HG02938 (cell line): Measurements from ENCODE around the gene SLC25A18.
"Not testable (repeated sequence)": the region's sequence is repeated elsewhere in the genome, so short reads cannot be mapped to it uniquely, and the experiment has no call there.

Experiments used
- ATAC-seq: cut with Tn5 transposase; IDR thresholded peaks from one replicate; pipeline ENCODE4 v1.9.1; 2021; ENCODE audit warnings: mild to moderate bottlenecking, moderate library complexity; ENCODE audit not compliant: unreplicated experiment

The SLC25A18 gene, protein sequence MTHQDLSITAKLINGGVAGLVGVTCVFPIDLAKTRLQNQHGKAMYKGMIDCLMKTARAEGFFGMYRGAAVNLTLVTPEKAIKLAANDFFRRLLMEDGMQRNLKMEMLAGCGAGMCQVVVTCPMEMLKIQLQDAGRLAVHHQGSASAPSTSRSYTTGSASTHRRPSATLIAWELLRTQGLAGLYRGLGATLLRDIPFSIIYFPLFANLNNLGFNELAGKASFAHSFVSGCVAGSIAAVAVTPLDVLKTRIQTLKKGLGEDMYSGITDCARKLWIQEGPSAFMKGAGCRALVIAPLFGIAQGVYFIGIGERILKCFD

DNA sequence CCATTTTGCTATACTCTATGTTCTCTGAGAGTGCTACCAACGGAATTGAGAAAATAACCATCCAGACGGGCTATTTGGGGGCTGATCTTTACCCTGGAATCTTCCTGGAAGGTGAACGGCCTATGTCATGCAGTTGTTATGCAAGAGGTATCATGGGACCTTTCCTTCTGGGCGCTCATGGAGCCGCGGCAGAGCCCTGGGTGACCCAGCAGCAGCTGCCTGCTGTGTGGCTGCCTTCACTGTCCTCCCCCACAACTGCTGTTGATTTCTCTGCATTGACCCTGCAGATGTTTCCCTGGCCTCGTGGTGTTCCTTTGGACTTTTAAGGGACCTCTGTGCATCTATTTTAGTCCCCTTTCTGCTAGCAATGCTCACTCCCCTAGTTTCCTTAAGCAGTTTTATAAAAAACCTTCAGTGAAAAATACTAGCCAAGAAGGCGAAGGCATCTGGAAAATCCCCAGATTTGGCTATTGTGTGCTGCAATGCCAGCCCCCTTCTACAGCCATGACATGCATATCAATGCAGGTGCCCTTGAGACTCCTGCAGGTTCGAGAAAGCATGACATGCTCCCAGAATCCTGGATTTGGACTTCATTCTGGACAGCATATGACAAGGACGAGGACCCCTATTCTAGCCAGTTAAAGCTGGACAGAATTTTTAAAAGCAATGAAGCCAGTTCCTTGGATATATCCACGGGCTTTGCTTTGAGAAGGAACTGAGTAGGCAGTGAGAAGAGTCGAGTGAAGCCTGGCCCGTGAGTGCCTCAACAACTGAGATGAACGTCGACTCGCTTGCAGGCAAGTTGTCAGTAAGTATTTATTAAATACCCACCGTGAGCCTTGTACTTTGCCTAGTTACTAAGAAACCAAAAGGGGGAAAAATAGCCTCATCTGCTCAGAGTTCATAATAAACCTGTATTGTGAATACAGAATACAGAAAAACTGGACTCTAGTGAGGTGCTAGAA lies at the start of gene SLC25A18:
SLC25A18 (plus strand) TSS at position 593 of the 965 bp plus-strand sequence. CDS start 16,447 bp downstream, outside the sequence.
- no peak for ATAC-seq

DNA sequence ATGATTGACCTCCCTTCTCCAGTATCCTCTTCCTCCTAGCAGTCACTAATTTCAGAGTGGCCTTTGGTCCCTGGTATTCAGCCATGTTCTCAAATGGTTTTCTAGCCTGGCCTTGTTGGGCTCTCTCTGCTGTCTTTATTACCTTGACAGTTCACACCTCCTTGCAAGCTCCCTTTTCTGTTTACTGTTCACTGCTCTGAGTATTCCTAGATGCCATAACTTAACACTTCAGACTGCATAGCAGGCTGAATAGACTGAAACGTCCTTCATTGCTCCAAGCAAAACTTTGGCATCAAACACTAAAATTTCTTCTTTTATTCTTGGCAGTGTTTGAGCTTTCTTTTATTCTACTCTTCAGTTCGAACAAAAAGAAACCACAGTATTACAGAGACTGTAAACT lies 49.7 kb upstream of the SLC25A18 start:
- no peak for ATAC-seq

DNA sequence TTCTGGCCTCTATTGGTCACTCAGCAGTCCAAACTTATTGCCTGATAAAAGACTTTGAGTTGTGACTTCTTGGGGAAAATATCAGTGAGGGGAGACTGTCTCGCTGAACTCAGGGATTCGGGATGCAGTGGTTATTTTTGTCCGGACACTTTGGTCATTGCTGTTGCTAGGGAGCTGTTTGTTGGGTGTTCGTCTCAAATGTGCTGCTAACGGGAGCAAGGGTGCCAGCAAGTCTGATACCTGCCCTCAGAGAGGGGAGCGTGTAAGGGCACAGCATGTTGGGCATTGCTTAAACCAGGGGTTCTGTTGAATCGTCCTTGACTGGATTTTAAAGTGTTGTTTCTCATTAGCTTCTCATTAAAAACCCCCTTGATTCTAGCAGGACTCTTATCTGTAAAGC lies 49.2 kb upstream of the SLC25A18 start:
- ATAC-seq = no peak

DNA sequence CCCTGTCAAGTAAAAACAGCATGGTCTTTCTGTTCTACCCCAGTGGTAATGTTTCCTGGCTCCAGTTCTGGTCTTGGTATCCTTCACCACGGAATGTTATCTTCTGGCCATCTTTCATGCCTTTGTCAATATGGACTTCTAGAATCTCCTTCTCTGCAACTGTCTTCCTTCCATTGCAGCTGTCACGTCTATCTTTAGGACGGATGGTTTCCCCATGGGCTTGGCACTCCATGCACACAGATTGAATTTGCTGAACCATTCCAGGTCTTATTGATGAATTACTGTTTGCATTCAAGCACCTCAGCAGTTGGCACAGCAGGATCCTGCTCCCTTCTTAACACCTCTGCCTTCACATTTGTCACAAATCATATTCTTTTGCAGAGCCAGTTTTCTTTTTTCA lies 44.9 kb upstream of the SLC25A18 start:
- no peak for ATAC-seq

DNA sequence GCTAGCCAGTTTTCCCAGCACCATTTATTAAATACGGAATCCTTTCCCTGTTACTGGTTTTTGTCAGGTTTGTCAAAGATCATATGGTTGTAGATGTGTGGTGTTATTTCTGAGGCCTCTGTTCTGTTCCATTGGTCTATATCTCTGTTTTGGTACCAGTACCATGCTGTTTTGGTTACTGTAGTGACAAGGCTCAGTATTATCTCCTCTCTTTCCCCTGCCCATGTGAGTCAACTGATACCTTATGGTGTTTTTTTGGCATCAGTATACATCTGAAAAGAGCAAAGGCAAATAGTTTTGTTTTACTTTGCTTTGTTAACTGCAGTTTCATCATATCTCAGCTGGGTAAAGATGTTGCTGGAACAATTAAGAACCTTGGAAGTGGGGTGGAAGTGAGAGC lies 41.3 kb upstream of the SLC25A18 start:
- ATAC-seq = not testable (repeated sequence)

DNA sequence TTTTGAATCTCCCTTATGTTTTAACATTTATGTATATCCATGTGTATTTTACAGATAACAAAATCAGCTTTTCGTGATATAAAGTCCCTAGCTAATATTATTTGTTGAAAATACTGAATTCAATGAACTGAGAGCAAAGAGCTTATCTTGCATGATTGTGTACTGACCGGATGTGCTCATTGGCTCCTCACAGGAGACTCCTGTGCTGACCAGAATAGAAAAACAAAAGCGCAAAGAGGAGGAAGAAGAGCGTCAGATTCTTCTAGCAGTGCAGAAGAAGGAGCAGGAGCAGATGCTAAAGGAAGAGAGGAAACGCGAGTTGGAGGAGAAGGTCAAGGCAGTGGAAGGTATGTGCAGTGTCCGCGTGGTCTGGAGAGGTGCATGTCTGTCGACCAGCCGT lies 39.4 kb upstream of the SLC25A18 start:
- no peak for ATAC-seq

DNA sequence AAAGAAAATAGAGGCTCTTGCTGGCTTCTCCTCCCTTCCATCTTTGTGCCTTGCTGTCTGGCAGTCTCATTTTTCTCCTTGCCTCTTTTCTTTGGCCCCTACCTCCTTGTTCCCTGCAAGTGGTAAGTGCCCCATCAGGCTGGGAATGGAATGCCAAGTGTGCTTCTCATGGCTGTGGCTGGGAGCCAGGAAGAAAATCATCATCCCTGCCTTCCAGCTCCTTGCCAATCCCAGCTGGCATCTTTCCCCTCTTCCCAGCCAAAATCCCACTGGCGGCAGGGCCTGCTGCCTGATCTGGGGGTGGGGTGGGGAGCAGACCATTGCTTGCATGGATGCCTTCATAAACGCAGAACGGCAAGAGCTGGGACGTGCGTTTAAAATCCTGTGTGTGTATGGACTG lies 27.0 kb upstream of the SLC25A18 start:
- ATAC-seq = no peak

DNA sequence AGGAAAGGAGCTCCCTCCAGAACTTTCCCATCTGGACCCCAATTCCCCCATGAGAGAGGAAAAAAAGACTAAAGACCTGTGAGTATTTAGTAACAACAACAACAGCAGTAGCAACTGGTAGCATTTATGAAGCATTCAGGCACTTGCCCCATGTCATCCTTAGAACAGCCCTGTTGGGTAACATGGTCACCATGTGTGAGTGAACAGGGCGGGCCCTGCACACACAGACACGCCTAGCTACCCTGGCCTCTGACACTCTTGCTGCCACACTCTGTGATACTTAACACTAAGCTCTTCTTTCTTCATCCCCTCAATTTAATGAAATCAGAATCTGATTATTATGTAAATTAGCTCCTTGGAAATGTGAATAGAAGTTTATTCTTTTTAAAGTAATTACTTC lies 26.1 kb upstream of the SLC25A18 start:
- ATAC-seq = no peak

DNA sequence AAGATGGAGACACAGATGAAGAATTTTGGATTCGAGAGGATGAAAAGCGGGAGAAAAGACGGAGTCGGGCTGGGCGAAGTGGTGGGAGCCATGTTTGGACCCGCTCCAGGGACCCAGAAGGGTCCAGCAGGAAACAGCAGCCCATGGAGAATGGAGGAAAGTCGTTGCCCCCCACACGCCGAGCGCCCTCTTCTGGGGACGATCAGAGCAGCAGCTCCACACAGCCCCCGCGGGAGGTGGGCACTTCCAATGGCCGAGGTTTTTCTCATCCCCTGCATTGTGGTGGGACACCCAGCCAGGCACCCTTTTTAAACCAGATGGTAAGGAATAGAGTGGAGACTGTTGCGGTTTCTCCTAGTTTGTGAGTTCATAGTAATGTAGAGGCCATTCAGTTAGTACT lies 22.8 kb upstream of the SLC25A18 start:
- no peak for ATAC-seq

DNA sequence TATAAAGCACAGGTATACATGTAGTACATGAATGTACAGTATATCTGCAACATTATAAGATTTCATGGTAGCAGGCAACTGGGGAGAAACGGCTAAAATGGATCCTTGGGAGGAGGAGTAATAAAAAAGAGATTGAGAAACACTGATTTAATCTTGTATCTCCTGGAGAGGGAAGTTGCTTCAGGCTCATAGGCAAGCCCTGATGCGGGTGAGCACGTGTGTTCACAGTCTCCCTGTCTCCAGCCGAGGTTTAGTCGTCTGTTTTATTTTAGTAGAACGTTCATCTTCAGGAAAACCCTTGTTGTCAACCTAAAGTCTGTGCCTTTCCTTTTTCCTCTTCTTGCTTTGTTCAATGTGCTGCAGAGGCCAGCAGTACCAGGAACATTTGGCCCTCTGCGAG lies 21.8 kb upstream of the SLC25A18 start:
- ATAC-seq = no peak

DNA sequence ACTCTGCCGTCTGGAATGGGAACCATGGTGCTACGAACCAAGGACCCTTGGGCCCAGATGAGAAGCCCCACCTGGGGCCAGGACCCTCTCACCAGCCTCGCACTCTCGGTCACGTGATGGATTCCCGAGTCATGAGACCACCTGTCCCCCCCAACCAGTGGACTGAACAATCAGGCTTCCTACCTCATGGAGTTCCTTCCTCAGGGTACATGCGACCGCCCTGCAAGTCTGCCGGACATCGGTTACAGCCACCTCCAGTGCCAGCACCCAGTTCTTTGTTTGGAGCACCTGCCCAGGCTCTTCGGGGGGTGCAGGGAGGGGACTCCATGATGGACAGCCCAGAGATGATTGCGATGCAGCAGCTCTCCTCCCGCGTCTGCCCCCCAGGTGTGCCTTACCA lies 20.8 kb upstream of the SLC25A18 start:
- ATAC-seq = no peak

DNA sequence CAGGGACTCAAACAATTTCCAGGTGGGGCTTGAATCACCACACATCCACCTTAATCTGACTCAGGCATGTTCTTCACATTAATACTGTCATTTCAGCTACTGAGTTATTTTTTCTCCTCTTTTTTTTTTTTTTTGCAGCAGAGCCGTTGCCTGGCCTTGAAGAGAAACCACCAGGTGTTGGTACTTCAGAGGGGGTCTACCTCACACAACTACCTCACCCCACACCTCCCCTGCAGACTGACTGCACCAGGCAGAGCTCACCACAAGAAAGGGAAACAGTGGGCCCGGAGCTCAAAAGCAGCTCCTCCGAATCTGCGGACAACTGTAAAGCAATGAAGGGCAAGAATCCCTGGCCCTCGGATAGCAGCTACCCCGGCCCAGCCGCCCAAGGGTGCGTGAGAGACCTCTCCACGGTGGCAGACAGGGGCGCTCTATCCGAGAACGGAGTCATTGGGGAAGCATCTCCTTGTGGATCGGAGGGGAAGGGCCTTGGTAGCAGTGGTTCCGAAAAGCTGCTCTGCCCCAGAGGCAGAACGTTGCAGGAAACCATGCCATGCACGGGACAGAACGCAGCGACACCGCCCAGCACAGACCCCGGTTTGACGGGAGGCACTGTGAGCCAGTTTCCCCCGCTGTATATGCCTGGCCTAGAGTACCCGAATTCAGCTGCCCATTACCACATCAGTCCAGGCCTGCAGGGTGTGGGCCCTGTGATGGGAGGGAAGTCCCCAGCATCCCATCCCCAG lies 15.1 kb upstream of the SLC25A18 start:
- ATAC-seq = no peak

DNA sequence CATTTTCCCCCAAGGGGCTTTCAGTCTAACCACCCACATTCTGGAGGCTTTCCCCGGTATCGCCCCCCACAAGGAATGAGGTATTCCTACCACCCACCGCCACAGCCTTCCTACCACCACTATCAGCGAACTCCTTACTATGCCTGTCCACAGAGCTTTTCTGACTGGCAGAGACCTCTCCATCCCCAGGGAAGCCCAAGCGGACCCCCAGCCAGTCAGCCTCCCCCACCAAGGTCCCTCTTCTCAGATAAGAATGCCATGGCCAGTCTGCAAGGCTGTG lies 14.6 kb upstream of the SLC25A18 start:
- ATAC-seq = no peak

DNA sequence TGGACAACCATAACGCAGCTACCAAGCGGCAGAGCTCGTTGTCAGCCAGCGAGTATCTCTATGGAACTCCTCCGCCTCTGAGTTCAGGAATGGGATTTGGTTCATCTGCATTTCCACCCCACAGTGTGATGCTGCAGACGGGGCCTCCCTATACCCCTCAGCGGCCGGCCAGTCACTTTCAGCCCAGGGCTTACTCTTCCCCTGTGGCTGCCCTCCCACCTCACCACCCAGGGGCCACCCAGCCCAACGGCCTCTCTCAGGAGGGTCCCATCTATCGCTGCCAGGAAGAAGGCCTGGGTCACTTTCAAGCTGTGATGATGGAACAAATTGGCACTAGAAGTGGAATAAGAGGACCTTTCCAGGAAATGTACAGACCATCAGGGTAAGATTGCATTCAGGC lies 14.1 kb upstream of the SLC25A18 start:
- ATAC-seq = no peak

DNA sequence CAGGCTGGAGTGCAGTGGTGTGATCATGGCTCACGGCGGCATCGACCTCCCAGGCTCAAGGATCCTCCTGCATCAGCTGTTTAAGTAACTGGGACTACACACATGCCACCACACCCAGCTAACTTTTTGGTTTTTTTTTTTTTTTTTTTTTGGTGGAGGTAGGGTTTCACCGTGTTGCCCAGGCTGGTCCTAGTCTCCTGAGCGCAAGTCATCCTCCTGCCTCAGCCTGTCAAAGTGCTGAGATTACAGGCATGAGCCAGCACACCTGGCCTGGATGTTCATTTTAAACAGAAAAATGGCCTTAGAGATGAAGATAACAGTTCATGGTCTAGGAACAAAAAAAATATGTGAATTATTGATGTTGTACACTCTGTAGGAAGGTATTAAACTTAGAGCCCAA lies 13.6 kb upstream of the SLC25A18 start:
- ATAC-seq = no peak

DNA sequence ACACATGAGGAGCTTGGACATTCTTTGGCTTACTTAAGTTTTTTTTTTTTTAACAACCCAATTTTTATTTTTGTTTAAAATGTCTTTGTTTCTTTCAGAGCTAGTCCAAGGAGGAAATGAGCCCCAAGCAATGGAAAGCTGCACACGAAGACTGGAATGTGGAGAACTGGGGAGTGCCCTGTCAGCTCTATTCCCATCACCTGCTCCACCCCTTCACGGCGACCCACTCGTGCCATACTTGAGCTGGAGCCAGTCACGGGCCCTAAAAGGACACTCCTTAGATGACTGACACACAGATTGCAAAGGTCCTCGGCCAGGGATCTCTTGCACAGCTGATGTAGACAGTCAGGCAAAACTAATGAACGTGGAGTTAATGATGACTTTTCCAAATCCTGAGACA lies 10.6 kb upstream of the SLC25A18 start:
- ATAC-seq = no peak

DNA sequence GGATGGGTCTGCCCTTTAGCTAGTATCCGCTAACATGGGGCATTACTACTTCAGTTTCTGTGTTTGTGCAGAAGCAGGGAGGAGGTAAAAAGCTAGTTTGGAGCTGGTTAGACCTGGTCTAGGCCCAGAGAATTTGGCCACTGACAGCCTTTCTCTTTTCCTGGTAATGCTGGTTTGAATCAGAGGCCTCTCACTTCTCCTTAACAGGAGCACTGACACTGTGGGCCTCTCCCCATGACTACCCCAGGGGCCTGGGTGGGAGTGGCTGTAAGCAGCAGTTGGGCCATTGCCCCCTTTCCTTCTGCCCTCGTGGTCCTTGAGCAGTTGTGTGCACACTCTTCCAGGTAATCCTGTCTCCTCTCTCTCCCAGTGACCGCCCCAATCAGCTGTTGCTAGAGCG lies 8.5 kb upstream of the SLC25A18 start:
- no peak for ATAC-seq

DNA sequence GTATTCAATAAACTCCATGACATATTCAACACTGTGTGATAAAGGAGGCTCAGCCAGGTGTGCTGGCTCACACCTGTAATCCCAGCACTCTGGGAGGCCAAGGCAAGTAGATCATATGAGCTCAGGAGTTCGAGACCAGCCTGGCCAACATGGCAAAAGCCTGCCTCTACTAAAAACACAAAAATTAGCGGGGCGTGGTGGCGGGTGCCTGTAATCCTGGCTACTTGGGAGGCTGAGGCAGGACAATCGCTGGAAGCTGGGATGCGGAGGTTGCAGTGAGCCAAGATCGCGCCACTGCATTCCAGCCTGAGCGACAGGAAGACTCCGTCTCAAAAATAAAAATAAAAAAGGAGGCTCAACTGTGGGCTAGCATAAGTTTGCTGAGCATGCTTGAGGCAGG lies 4.1 kb upstream of the SLC25A18 start:
- no peak for ATAC-seq

DNA sequence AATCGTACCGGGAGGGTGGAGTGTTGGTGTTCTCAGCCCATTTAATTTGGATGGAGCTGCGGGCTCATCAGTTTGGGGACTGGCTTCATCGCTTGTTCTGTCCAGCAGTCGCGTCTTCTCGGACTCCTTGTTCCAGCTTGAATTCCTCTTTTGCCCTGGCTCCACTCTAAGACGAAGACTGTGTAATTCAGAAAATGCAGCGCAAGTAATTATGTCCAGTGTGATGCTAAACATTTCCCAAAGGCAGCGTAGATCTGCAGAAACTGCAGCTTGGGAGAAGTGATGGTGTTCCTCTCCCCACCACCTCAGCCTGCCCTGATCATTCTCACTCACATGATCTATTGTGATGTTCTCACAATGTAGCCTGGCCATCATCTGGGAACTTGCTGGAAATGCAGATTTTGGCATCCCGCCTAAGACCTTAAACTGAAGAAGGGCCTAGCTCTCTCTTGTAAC lies 666 bp downstream of the SLC25A18 start:
- no peak for ATAC-seq

DNA sequence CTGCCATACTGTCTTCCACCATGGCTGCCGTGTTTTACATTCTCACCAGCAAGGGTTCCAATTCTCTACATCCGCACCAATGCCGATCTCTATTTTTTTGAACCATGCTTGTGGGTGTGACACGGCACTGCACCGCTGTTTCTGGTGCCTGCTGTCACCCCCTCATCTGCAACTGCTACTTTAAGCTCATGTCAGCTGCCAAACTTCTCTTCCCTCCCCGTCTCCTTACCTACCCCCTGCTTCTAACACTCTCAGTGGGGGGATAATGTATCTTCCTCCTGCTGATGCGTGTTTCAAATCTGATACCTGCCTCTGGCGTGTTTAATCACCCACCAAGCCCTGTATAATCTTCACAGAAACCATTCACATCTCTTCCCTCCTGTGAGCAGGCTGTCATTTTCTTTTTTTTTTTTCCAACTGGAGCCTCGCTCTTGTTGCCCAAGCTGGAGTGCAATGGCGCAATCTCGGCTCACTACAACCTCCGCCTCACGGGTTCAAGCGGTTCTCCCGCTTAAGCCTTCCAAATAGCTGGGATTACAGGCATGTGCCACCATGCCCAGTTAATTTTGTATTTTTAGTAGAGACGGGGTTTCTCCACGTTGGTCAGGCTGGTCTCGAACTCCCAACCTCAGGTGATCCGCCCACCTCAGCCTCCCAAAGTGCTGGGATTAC lies 2.9 kb downstream of the SLC25A18 start:
- not testable (repeated sequence) for ATAC-seq

DNA sequence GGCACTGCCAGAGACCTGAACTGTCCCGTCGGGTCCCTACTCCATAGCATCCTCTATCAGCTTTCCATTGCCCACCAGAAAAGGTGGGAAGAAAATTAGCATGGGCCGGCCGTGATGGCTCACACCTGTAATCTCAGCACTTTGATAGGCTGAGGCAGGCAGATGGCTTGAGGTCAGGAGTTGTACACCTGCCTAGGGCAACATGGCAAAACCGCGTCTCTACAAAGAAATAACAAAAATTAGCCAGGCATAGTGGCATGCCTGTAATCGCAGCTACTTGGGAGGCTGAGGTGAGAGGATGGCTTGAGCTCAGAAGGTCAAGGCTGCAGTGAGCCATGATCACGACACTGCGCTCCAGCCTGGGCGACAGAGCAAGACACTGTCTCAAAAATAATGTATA lies 3.5 kb downstream of the SLC25A18 start:
- no peak for ATAC-seq
